ENCODE data around the gene IL32.

Gene IL32

GRCh38 chr16:3056336-3057180 lies 8.9 kb upstream of the IL32 start:
- no peaks in the 10 kb centered on the region for H3K9me3 ChIP-seq (ENCODE audit: control extremely low read depth in 1 of 5, control insufficient read depth in 4 of 5, insufficient read depth in 2 of 5, low read depth in 1 of 5, low read length in 4 of 5)
- H3K27me3 ChIP-seq (replicated peaks in 2 of 5; ENCODE audit: control insufficient read depth in 4 of 5, insufficient read depth in 5 of 5, low read length in 4 of 5), result peaks cover 0 to 11% (median 1%) of the 10 kb centered on the region in 5 experiments
- no peak for DNase-seq
- peaks cover 2 to 65% (median 50%) of the 10 kb centered on the region in 4 experiments for H3K4me1 ChIP-seq (ENCODE audit: control extremely low read depth in 1 of 4, control insufficient read depth in 4 of 4, insufficient read depth in 4 of 4, low read length in 3 of 4)
- CTCF ChIA-PET, result interaction anchor here (0.9 to 6.6 kb wide), 5 partner anchors 19 to 75 kb away, joined by 3 to 82 read pairs (median 5); partner anchors contain the start of gene ZNF213
- H3K27ac ChIP-seq (ENCODE audit: insufficient read depth in 1 of 2, low read depth in 1 of 2, low read length in 2 of 2, poor library complexity in 1 of 2, severe bottlenecking in 2 of 2), result no peak overlapping the region
- POLR2A ChIA-PET, result no interaction called here
- 94% methylated on average over 17 of the region's 19 CpGs for WGBS (ENCODE audit: insufficient coverage)
- no peak overlapping the region for H3K4me3 ChIP-seq (ENCODE audit: control insufficient read depth in 1 of 7, extremely low read depth in 1 of 7, insufficient read depth in 4 of 7, low read depth in 2 of 7, low read length in 6 of 7)
- peaks cover 0 to 3% (median 0%) of the 10 kb centered on the region in 4 experiments for H3K36me3 ChIP-seq (ENCODE audit: control insufficient read depth in 4 of 4, insufficient read depth in 4 of 4, low read length in 3 of 4)

- POLR2A ChIA-PET, result no interaction called here
- H3K4me1 ChIP-seq (ENCODE audit: control extremely low read depth in 1 of 4, control insufficient read depth in 4 of 4, insufficient read depth in 4 of 4, low read length in 3 of 4), result peaks cover 2 to 69% (median 50%) of the 10 kb centered on the region in 4 experiments
- WGBS (ENCODE audit: insufficient coverage), result 95% methylated on average over 20 of the region's 22 CpGs
Observed at GRCh38 chr16:3057181-3058138, 8.0 kb upstream of the IL32 start.

GRCh38 chr16:3058139-3059030 lies 7.1 kb upstream of the IL32 start:
- 14% methylated on average over 52 of the region's 77 CpGs for WGBS (ENCODE audit: insufficient coverage)
- POLR2A ChIA-PET, result interaction anchor here (0.7 kb wide), 1 partner anchor 92 kb away, joined by 3 read pairs; no protein-coding TSS in a partner anchor
- CTCF ChIA-PET, result interaction anchor here (0.6 to 6.6 kb wide), 21 partner anchors 10 to 403 kb away, joined by 3 to 82 read pairs (median 4); partner anchors contain the start of genes ZNF213 and ZSCAN10
- H3K27ac ChIP-seq (ENCODE audit: insufficient read depth in 1 of 2, low read depth in 1 of 2, low read length in 2 of 2, poor library complexity in 1 of 2, severe bottlenecking in 2 of 2), result peak overlapping the region in 1 of 2 experiments; percentile 61
- DNase-seq, result peak; percentile 47 to 63 (median 52)
- peaks cover 0 to 3% (median 0%) of the 10 kb centered on the region in 4 experiments for H3K36me3 ChIP-seq (ENCODE audit: control insufficient read depth in 4 of 4, insufficient read depth in 4 of 4, low read length in 3 of 4)
- H3K9me3 ChIP-seq (ENCODE audit: control extremely low read depth in 1 of 5, control insufficient read depth in 4 of 5, insufficient read depth in 2 of 5, low read depth in 1 of 5, low read length in 4 of 5), result no peaks in the 10 kb centered on the region
- H3K4me1 ChIP-seq (ENCODE audit: control extremely low read depth in 1 of 4, control insufficient read depth in 4 of 4, insufficient read depth in 4 of 4, low read length in 3 of 4), result peaks cover 2 to 61% (median 50%) of the 10 kb centered on the region in 4 experiments
- peak overlapping the region; percentile 64 to 90 (median 76) for H3K4me3 ChIP-seq (ENCODE audit: control insufficient read depth in 1 of 7, extremely low read depth in 1 of 7, insufficient read depth in 4 of 7, low read depth in 2 of 7, low read length in 6 of 7)
- H3K27me3 ChIP-seq (replicated peaks in 2 of 5; ENCODE audit: control insufficient read depth in 4 of 5, insufficient read depth in 5 of 5, low read length in 4 of 5), result peaks cover 0 to 6% (median 0%) of the 10 kb centered on the region in 5 experiments

More at GRCh38 chr16:3057181-3058138, 8.0 kb upstream of the IL32 start:
- Histone ChIP-seq H3K9me3 (ENCODE audit: control extremely low read depth in 1 of 5, control insufficient read depth in 4 of 5, insufficient read depth in 2 of 5, low read depth in 1 of 5, low read length in 4 of 5) (no peaks in the 10 kb centered on the region), H3K36me3 (ENCODE audit: control insufficient read depth in 4 of 4, insufficient read depth in 4 of 4, low read length in 3 of 4) (peaks cover 0 to 3% (median 0%) of the 10 kb centered on the region in 4 experiments), H3K27me3 (replicated peaks in 2 of 5; ENCODE audit: control insufficient read depth in 4 of 5, insufficient read depth in 5 of 5, low read length in 4 of 5) (peaks cover 0 to 6% (median 0%) of the 10 kb centered on the region in 5 experiments), H3K4me3 (ENCODE audit: control insufficient read depth in 1 of 7, extremely low read depth in 1 of 7, insufficient read depth in 4 of 7, low read depth in 2 of 7, low read length in 6 of 7) (peak overlapping the region in 4 of 7 experiments; percentile 34 to 90 (median 84)), H3K27ac (ENCODE audit: insufficient read depth in 1 of 2, low read depth in 1 of 2, low read length in 2 of 2, poor library complexity in 1 of 2, severe bottlenecking in 2 of 2) (no peak overlapping the region)
- DNase-seq, result no peak
- CTCF ChIA-PET, result interaction anchor here (0.9 to 6.6 kb wide), 9 partner anchors 19 to 93 kb away, joined by 3 to 82 read pairs (median 3); partner anchors contain the start of gene ZNF213

GRCh38 chr16:3059041-3059722 lies 6.3 kb upstream of the IL32 start:
- Histone ChIP-seq H3K27ac (ENCODE audit: insufficient read depth in 1 of 2, low read depth in 1 of 2, low read length in 2 of 2, poor library complexity in 1 of 2, severe bottlenecking in 2 of 2) (peak overlapping the region in 1 of 2 experiments; percentile 61), H3K9me3 (ENCODE audit: control extremely low read depth in 1 of 5, control insufficient read depth in 4 of 5, insufficient read depth in 2 of 5, low read depth in 1 of 5, low read length in 4 of 5) (no peaks in the 10 kb centered on the region), H3K4me3 (ENCODE audit: control insufficient read depth in 1 of 7, extremely low read depth in 1 of 7, insufficient read depth in 4 of 7, low read depth in 2 of 7, low read length in 6 of 7) (peak overlapping the region; percentile 64 to 90 (median 76)), H3K27me3 (replicated peaks in 2 of 5; ENCODE audit: control insufficient read depth in 4 of 5, insufficient read depth in 5 of 5, low read length in 4 of 5) (peaks cover 0 to 6% (median 0%) of the 10 kb centered on the region in 5 experiments), H3K4me1 (ENCODE audit: control extremely low read depth in 1 of 4, control insufficient read depth in 4 of 4, insufficient read depth in 4 of 4, low read length in 3 of 4) (peaks cover 0 to 57% (median 48%) of the 10 kb centered on the region in 4 experiments), H3K36me3 (ENCODE audit: control insufficient read depth in 4 of 4, insufficient read depth in 4 of 4, low read length in 3 of 4) (no peaks in the 10 kb centered on the region)
- CTCF ChIA-PET, result interaction anchor here (0.6 to 6.6 kb wide), 21 partner anchors 11 to 402 kb away, joined by 3 to 82 read pairs (median 4); partner anchors contain the start of genes ZNF213 and ZSCAN10
- WGBS (ENCODE audit: insufficient coverage), result 0% methylated on average over 59 of the region's 67 CpGs
- POLR2A ChIA-PET, result no interaction called here
- peak; percentile 75 to 83 (median 78) for DNase-seq

GRCh38 chr16:3059723-3060242 lies 5.7 kb upstream of the IL32 start:
- CTCF ChIA-PET, result interaction anchor here (0.8 to 6.6 kb wide), 13 partner anchors 11 to 99 kb away, joined by 3 to 82 read pairs (median 7); partner anchors contain the start of genes ZNF213 and ZSCAN10
- peaks cover 0 to 55% (median 45%) of the 10 kb centered on the region in 4 experiments for H3K4me1 ChIP-seq (ENCODE audit: control extremely low read depth in 1 of 4, control insufficient read depth in 4 of 4, insufficient read depth in 4 of 4, low read length in 3 of 4)
- H3K27ac ChIP-seq (ENCODE audit: insufficient read depth in 1 of 2, low read depth in 1 of 2, low read length in 2 of 2, poor library complexity in 1 of 2, severe bottlenecking in 2 of 2), result peak overlapping the region in 1 of 2 experiments; percentile 61
- peaks cover 0 to 6% (median 0%) of the 10 kb centered on the region in 5 experiments for H3K27me3 ChIP-seq (replicated peaks in 2 of 5; ENCODE audit: control insufficient read depth in 4 of 5, insufficient read depth in 5 of 5, low read length in 4 of 5)
- WGBS (ENCODE audit: insufficient coverage), result 59% methylated on average over 7 of the region's 9 CpGs
- H3K9me3 ChIP-seq (ENCODE audit: control extremely low read depth in 1 of 5, control insufficient read depth in 4 of 5, insufficient read depth in 2 of 5, low read depth in 1 of 5, low read length in 4 of 5), result no peaks in the 10 kb centered on the region
- DNase-seq, result no peak
- H3K4me3 ChIP-seq (ENCODE audit: control insufficient read depth in 1 of 7, extremely low read depth in 1 of 7, insufficient read depth in 4 of 7, low read depth in 2 of 7, low read length in 6 of 7), result peak overlapping the region; percentile 64 to 90 (median 76)
- POLR2A ChIA-PET, result no interaction called here
- H3K36me3 ChIP-seq (ENCODE audit: control insufficient read depth in 4 of 4, insufficient read depth in 4 of 4, low read length in 3 of 4), result no peaks in the 10 kb centered on the region
